HG03432 (cell line): ENCODE data around the gene PROSER3.
"Not testable (repeated sequence)": the region's sequence is repeated elsewhere in the genome, so short reads cannot be mapped to it uniquely, and the experiment has no call there.

Source experiments
- ATAC-seq: cut with Tn5 transposase; IDR thresholded peaks from one replicate; pipeline ENCODE4 v1.9.1; 2021; ENCODE audit warnings: mild to moderate bottlenecking, moderate library complexity; ENCODE audit not compliant: unreplicated experiment

Gene PROSER3

GRCh38 chr19:35722461-35722860 is 35.5 kb upstream of the PROSER3 start:
- ATAC-seq = no peak

- ATAC-seq = no peak
Observed at GRCh38 chr19:35722897-35723296, 35.1 kb upstream of the PROSER3 start.

GRCh38 chr19:35723671-35724070 is 34.3 kb upstream of the PROSER3 start:
- no peak for ATAC-seq

- ATAC-seq = not testable (repeated sequence)
Observed at GRCh38 chr19:35724132-35724531, 33.8 kb upstream of the PROSER3 start.

GRCh38 chr19:35724560-35724959 is 33.4 kb upstream of the PROSER3 start:
- ATAC-seq = no peak

GRCh38 chr19:35725216-35725861 is 32.6 kb upstream of the PROSER3 start:
- ATAC-seq = no peak

- ATAC-seq = no peak
Observed at GRCh38 chr19:35727053-35727955, 30.7 kb upstream of the PROSER3 start.

GRCh38 chr19:35727956-35728706 is 29.8 kb upstream of the PROSER3 start:
- ATAC-seq = no peak

- no peak for ATAC-seq
Observed at GRCh38 chr19:35729021-35729420, 29.0 kb upstream of the PROSER3 start.

GRCh38 chr19:35729763-35730162 is 28.2 kb upstream of the PROSER3 start:
- ATAC-seq = no peak

GRCh38 chr19:35730326-35730725 is 27.6 kb upstream of the PROSER3 start:
- ATAC-seq = no peak

GRCh38 chr19:35731353-35731752 is 26.6 kb upstream of the PROSER3 start:
- no peak for ATAC-seq

GRCh38 chr19:35731779-35732405 is 26.1 kb upstream of the PROSER3 start:
- no peak for ATAC-seq

- no peak for ATAC-seq
Observed at GRCh38 chr19:35732540-35733179, 25.3 kb upstream of the PROSER3 start.

- ATAC-seq = no peak
Observed at GRCh38 chr19:35733180-35734125, 24.5 kb upstream of the PROSER3 start.

- ATAC-seq = no peak
Observed at GRCh38 chr19:35734273-35734672, 23.7 kb upstream of the PROSER3 start.

GRCh38 chr19:35734889-35735288 is 23.1 kb upstream of the PROSER3 start:
- no peak for ATAC-seq

GRCh38 chr19:35736913-35737886 is 20.8 kb upstream of the PROSER3 start:
- no peak for ATAC-seq
